ENCODE results near the gene CDCP2. TPM values are rescaled to one million over a fixed set of nuclear protein-coding genes. Genes with fewer than 3 reads are reported as not detected.

CDCP2 gene
- total and polyA plus RNA-seq, 2 experiments from 2014 or later = not detected

DNA sequence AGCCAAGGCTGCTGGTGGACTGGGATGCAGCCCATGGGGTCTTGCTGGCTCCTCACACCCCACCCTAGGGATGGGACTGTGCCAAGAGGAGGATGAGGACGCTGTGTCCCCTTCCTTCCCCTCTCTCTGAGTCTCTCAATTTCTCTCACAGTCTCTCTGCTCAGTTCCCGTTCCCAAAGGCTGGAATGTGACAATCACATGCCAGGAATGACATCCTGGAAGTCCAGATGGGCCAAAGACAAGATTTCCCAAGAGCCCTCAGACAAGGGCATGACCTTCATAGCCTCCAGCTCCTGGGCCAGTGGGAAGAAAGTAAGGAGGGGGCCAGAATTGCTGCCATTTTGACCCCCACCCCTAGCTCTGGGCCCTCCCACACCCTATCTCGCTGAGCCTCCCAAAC is 7.6 kb upstream of the CDCP2 start (continued):
- TF ChIP-seq ETS1 (IDR thresholded peaks at IDR 0.05) = no peak

GRCh38 chr1:54159733-54160316 is 7.0 kb upstream of the CDCP2 start:
- H3K27ac Mint-ChIP-seq = no peak overlapping the region
- H3K36me3 ChIP-seq (ENCODE audit: insufficient read depth) = no peaks in the 10 kb centered on the region
- DNase-seq (ENCODE audit: low spot score) = no peak
- no peaks in the 10 kb centered on the region for H3K36me3 Mint-ChIP-seq (ENCODE audit: low read depth)
- H3K4me3 Mint-ChIP-seq = no peak overlapping the region
- no peaks in the 10 kb centered on the region for H3K79me2 ChIP-seq (replicated peaks; ENCODE audit: insufficient read depth)
- H3K9me3 Mint-ChIP-seq = no peaks in the 10 kb centered on the region
- no peaks in the 10 kb centered on the region for H3K9me2 ChIP-seq (ENCODE audit: insufficient read depth)
- H3K4me1 Mint-ChIP-seq = peaks cover 3% of the 10 kb centered on the region; the same call in 1 of the 3 replicates
- H3K4me1 ChIP-seq (ENCODE audit: insufficient read depth) = no peaks in the 10 kb centered on the region
- no peak overlapping the region for H2AFZ ChIP-seq
- H3F3A ChIP-seq (replicated peaks; ENCODE audit: low read depth) = no peaks in the 10 kb centered on the region
- H3K27me3 Mint-ChIP-seq (ENCODE audit: insufficient read depth, low read depth, poor library complexity) = peaks cover 5% of the 10 kb centered on the region
- ATAC-seq = no peak
- no peak overlapping the region for H3K4me2 ChIP-seq
- no peak overlapping the region for H3K4me3 ChIP-seq
- H3K27me3 ChIP-seq (ENCODE audit: insufficient read depth) = no peaks in the 10 kb centered on the region
- H4K20me1 ChIP-seq (replicated peaks; ENCODE audit: insufficient read depth) = no peaks in the 10 kb centered on the region
- H3K27ac ChIP-seq (ENCODE audit: low read depth) = no peak overlapping the region
- TF ChIP-seq POLR2AphosphoS5 (IDR thresholded peaks at IDR 0.05; ENCODE audit: low read depth) (no peak), CREB1 (CRISPR knock-in tag; IDR thresholded peaks at IDR 0.05; ENCODE audit: low read depth) (no peak), ETS1 (IDR thresholded peaks at IDR 0.05) (no peak), EZH2phosphoT487 (IDR thresholded peaks at IDR 0.05; ENCODE audit: unreplicated experiment) (no peak), STAT1 (IDR thresholded peaks at IDR 0.05; ENCODE audit: unreplicated experiment) (no peak), ZNF462 (CRISPR knock-in tag; IDR thresholded peaks at IDR 0.05) (no peak), NANOG (IDR thresholded peaks at IDR 0.05; ENCODE audit: borderline replicate concordance) (no peak), ZNF114 (CRISPR knock-in tag; IDR thresholded peaks at IDR 0.05) (no peak), JUNB (IDR thresholded peaks at IDR 0.05; ENCODE audit: unreplicated experiment) (no peak), EZH2 (IDR thresholded peaks at IDR 0.05; ENCODE audit: low read depth, unreplicated experiment) (no peak), ZNF331 (CRISPR knock-in tag; IDR thresholded peaks at IDR 0.05; ENCODE audit: low read depth) (no peak)
- TF ChIP-seq, protein P1, sequence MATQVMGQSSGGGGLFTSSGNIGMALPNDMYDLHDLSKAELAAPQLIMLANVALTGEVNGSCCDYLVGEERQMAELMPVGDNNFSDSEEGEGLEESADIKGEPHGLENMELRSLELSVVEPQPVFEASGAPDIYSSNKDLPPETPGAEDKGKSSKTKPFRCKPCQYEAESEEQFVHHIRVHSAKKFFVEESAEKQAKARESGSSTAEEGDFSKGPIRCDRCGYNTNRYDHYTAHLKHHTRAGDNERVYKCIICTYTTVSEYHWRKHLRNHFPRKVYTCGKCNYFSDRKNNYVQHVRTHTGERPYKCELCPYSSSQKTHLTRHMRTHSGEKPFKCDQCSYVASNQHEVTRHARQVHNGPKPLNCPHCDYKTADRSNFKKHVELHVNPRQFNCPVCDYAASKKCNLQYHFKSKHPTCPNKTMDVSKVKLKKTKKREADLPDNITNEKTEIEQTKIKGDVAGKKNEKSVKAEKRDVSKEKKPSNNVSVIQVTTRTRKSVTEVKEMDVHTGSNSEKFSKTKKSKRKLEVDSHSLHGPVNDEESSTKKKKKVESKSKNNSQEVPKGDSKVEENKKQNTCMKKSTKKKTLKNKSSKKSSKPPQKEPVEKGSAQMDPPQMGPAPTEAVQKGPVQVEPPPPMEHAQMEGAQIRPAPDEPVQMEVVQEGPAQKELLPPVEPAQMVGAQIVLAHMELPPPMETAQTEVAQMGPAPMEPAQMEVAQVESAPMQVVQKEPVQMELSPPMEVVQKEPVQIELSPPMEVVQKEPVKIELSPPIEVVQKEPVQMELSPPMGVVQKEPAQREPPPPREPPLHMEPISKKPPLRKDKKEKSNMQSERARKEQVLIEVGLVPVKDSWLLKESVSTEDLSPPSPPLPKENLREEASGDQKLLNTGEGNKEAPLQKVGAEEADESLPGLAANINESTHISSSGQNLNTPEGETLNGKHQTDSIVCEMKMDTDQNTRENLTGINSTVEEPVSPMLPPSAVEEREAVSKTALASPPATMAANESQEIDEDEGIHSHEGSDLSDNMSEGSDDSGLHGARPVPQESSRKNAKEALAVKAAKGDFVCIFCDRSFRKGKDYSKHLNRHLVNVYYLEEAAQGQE (IDR thresholded peaks at IDR 0.05; ENCODE audit: unreplicated experiment) = no peak

All from GM23338 (cell line).